HG03045 (cell line): ENCODE data around the gene FNBP1.
"Not testable (repeated sequence)": the region's sequence is repeated elsewhere in the genome, so short reads cannot be mapped to it uniquely, and the experiment has no call there.

ENCODE experiments used
- ATAC-seq: cut with Tn5 transposase; IDR thresholded peaks from one replicate; pipeline ENCODE4 v1.9.1; 2021; ENCODE audit warnings: mild to moderate bottlenecking, moderate library complexity; ENCODE audit not compliant: unreplicated experiment

FNBP1 gene

GRCh38 chr9:129996161-129996830, 46.7 kb downstream of the FNBP1 start:
- no peak for ATAC-seq

- no peak for ATAC-seq
Measured at GRCh38 chr9:129995409-129996160, 47.4 kb downstream of the FNBP1 start.

- no peak for ATAC-seq
Measured at GRCh38 chr9:129994882-129995281, 48.1 kb downstream of the FNBP1 start.

GRCh38 chr9:129991139-129991538, 51.9 kb downstream of the FNBP1 start:
- ATAC-seq, result not testable (repeated sequence)

GRCh38 chr9:129990269-129991010, 52.5 kb downstream of the FNBP1 start:
- no peak for ATAC-seq

- ATAC-seq, result no peak
Measured at GRCh38 chr9:129989740-129990139, 53.2 kb downstream of the FNBP1 start.

GRCh38 chr9:129989362-129989708, 53.7 kb downstream of the FNBP1 start:
- no peak for ATAC-seq

GRCh38 chr9:129988607-129989361, 54.2 kb downstream of the FNBP1 start:
- peak; percentile 55 for ATAC-seq

- ATAC-seq, result no peak
Measured at GRCh38 chr9:129987941-129988340, 55.0 kb downstream of the FNBP1 start.

GRCh38 chr9:129987047-129987446, 55.9 kb downstream of the FNBP1 start:
- ATAC-seq, result no peak

- not testable (repeated sequence) for ATAC-seq
Measured at GRCh38 chr9:129984589-129984988, 58.4 kb downstream of the FNBP1 start.

GRCh38 chr9:129983891-129984290, 59.1 kb downstream of the FNBP1 start:
- no peak for ATAC-seq

GRCh38 chr9:129981180-129981907, 61.6 kb downstream of the FNBP1 start:
- ATAC-seq, result no peak

- ATAC-seq, result not testable (repeated sequence)
Measured at GRCh38 chr9:129980224-129980623, 62.8 kb downstream of the FNBP1 start.

GRCh38 chr9:129979071-129979745, 63.8 kb downstream of the FNBP1 start:
- ATAC-seq, result no peak

GRCh38 chr9:129972816-129973215, 70.2 kb downstream of the FNBP1 start:
- ATAC-seq, result no peak

- no peak for ATAC-seq
Measured at GRCh38 chr9:129968690-129969485, 74.1 kb downstream of the FNBP1 start.

GRCh38 chr9:129964901-129965734, 77.9 kb downstream of the FNBP1 start:
- ATAC-seq, result no peak
